H9 (cell line): ENCODE results near the gene FKBP8. TPM values are rescaled to one million over a fixed set of nuclear protein-coding genes. Genes with fewer than 3 reads are reported as not detected.
A peak's percentile ranks its signal among the peaks of the same experiment; 100 is the strongest.

Experiments used
- DNase-seq: peaks from one replicate; pipeline ENCODE4 v3.0.0-alpha.2; 2017
- H2AFZ ChIP-seq: one replicate; pipeline ENCODE4 v1.6.1; 2013; ENCODE audit warnings: mild to moderate bottlenecking, low read length, control low read depth, moderate library complexity
- H2AK5ac ChIP-seq: 2 replicates; pipeline ENCODE4 v1.6.1; 2013; ENCODE audit warnings: low read length, control low read depth, mixed read lengths; ENCODE audit not compliant: insufficient read length
- H2BK120ac ChIP-seq: one replicate; pipeline ENCODE4 v1.6.1; 2013; ENCODE audit warnings: low read depth, mild to moderate bottlenecking, low read length, control low read depth, inconsistent platforms; ENCODE audit not compliant: poor library complexity, severe bottlenecking
- H2BK12ac ChIP-seq: 2 replicates; pipeline ENCODE4 v1.6.1; 2013; ENCODE audit warnings: low read length, control low read depth, mixed read lengths, low read depth; ENCODE audit not compliant: insufficient read length
- H2BK15ac ChIP-seq: 2 replicates; pipeline ENCODE4 v1.6.1; 2013; ENCODE audit warnings: low read depth, low read length, control low read depth
- H2BK20ac ChIP-seq: one replicate; pipeline ENCODE4 v1.6.1; 2013; ENCODE audit warnings: low read depth, mild to moderate bottlenecking, low read length, control low read depth, inconsistent platforms; ENCODE audit not compliant: poor library complexity, severe bottlenecking
- H2BK5ac ChIP-seq: 2 replicates; pipeline ENCODE4 v1.6.1; 2013; ENCODE audit warnings: low read length, control low read depth, mixed read lengths; ENCODE audit not compliant: insufficient read length
- H3K14ac ChIP-seq: 2 replicates; pipeline ENCODE4 v1.6.1; 2013; ENCODE audit warnings: low read length, control low read depth; ENCODE audit not compliant: insufficient read depth
- H3K18ac ChIP-seq: 2 replicates; pipeline ENCODE4 v1.6.1; 2013; ENCODE audit warnings: low read depth, mild to moderate bottlenecking, mixed read lengths, low read length, control low read depth; ENCODE audit not compliant: insufficient read length
- H3K23ac ChIP-seq: 2 replicates; pipeline ENCODE4 v1.6.1; 2013; ENCODE audit warnings: low read length, control low read depth, mixed read lengths, low read depth; ENCODE audit not compliant: insufficient read length
- H3K23me2 ChIP-seq: 2 replicates; pipeline ENCODE4 v1.6.1; 2013; ENCODE audit warnings: low read depth, mild to moderate bottlenecking, mixed read lengths, low read length, control low read depth; ENCODE audit not compliant: insufficient read length, poor library complexity, severe bottlenecking
- H3K27ac ChIP-seq: 2 replicates; pipeline ENCODE4 v1.5.1; 2013; ENCODE audit warnings: low read length, control low read depth, mixed read lengths, low read depth; ENCODE audit not compliant: insufficient read length
- H3K27me3 ChIP-seq: 2 replicates; pipeline ENCODE4 v1.6.1; 2013; ENCODE audit warnings: low read length, control low read depth, inconsistent platforms; ENCODE audit not compliant: insufficient read depth
- H3K4ac ChIP-seq: 2 replicates; pipeline ENCODE4 v1.6.1; 2013; ENCODE audit warnings: low read depth, mild to moderate bottlenecking, control low read depth, inconsistent platforms, low read length, moderate library complexity
- H3K4me1 ChIP-seq: 2 replicates; pipeline ENCODE4 v1.6.1; 2013; ENCODE audit warnings: low read length, control low read depth, inconsistent platforms; ENCODE audit not compliant: insufficient read depth
- H3K4me2 ChIP-seq: 2 replicates; pipeline ENCODE4 v1.6.1; 2013; ENCODE audit warnings: low read length, control low read depth, mixed read lengths; ENCODE audit not compliant: insufficient read length, insufficient read depth
- H3K56ac ChIP-seq: 2 replicates; pipeline ENCODE4 v1.6.1; 2013; ENCODE audit warnings: low read depth, mild to moderate bottlenecking, mixed read lengths, low read length, control low read depth; ENCODE audit not compliant: insufficient read length
- H3K79me1 ChIP-seq: 2 replicates; pipeline ENCODE4 v1.6.1; 2013; ENCODE audit warnings: low read depth, mild to moderate bottlenecking, moderate library complexity, low read length, control low read depth, inconsistent platforms; ENCODE audit not compliant: insufficient read depth, poor library complexity, severe bottlenecking
- H3K79me2 ChIP-seq: 2 replicates; pipeline ENCODE4 v1.6.1; 2013; ENCODE audit warnings: low read length, control low read depth, inconsistent platforms; ENCODE audit not compliant: insufficient read depth
- H3K9ac ChIP-seq: 2 replicates; pipeline ENCODE4 v1.6.1; 2013; ENCODE audit warnings: low read length, control low read depth, mixed read lengths; ENCODE audit not compliant: insufficient read length; ENCODE audit errors: extremely low read depth
- H3K9me3 ChIP-seq: one replicate; pipeline ENCODE4 v1.6.1; 2013; ENCODE audit warnings: low read depth, low read length, inconsistent platforms; ENCODE audit not compliant: control insufficient read depth
- H3T11ph ChIP-seq: one replicate; pipeline ENCODE4 v1.6.1; 2013; ENCODE audit warnings: mild to moderate bottlenecking, low read length, control low read depth, inconsistent platforms
- H4K20me1 ChIP-seq: one replicate; pipeline ENCODE4 v1.6.1; 2013; ENCODE audit not compliant: control insufficient read depth, insufficient read length, insufficient read depth
- H4K5ac ChIP-seq: 2 replicates; pipeline ENCODE4 v1.6.1; 2013; ENCODE audit warnings: low read depth, mild to moderate bottlenecking, mixed read lengths, low read length, control low read depth; ENCODE audit not compliant: insufficient read length
- H4K8ac ChIP-seq: replicated peaks from 2 replicates; pipeline ENCODE4 v1.6.1; 2013; ENCODE audit warnings: low read length, control low read depth, mixed read lengths, low read depth; ENCODE audit not compliant: insufficient read length
- H4K91ac ChIP-seq: 2 replicates; pipeline ENCODE4 v1.6.1; 2013; ENCODE audit warnings: low read depth, mild to moderate bottlenecking, moderate library complexity, mixed read lengths, low read length, control low read depth; ENCODE audit not compliant: insufficient read length
- H3K27ac Mint-ChIP-seq, 3 experiments: 2 replicates in 2 of 3; 3 replicates in 1 of 3; pipeline ENCODE4 v1.8.0; 2020 to 2021; ENCODE audit warnings: mixed read lengths in 3 of 3, mild to moderate bottlenecking in 1 of 3, moderate library complexity in 1 of 3
- H3K27me3 Mint-ChIP-seq: 2 replicates; pipeline ENCODE4 v1.8.0; 2021; ENCODE audit warnings: low read depth, mild to moderate bottlenecking, moderate library complexity, mixed read lengths
- H3K36me3 Mint-ChIP-seq, 3 experiments: 2 replicates in 2 of 3; 3 replicates in 1 of 3; pipeline ENCODE4 v1.8.0; 2020 to 2021; ENCODE audit warnings: low read depth in 3 of 3, mixed read lengths in 3 of 3; ENCODE audit not compliant: insufficient read depth in 1 of 3
- H3K4me1 Mint-ChIP-seq, 2 experiments: 2 replicates each; pipeline ENCODE4 v1.8.0; 2020; ENCODE audit warnings: mixed read lengths in 2 of 2
- H3K4me3 Mint-ChIP-seq, 2 experiments: 2 replicates in 1 of 2; 3 replicates in 1 of 2; pipeline ENCODE4 v1.8.0; 2020 to 2021; ENCODE audit warnings: mild to moderate bottlenecking in 2 of 2, mixed read lengths in 2 of 2, moderate library complexity in 1 of 2
- H3K9me3 Mint-ChIP-seq, 2 experiments: 2 replicates in 1 of 2; 3 replicates in 1 of 2; pipeline ENCODE4 v1.8.0; 2020; ENCODE audit warnings: mild to moderate bottlenecking in 2 of 2, mixed read lengths in 2 of 2, moderate library complexity in 1 of 2
- WGBS: extraction: QIAGEN DNeasy Blood & Tissue Kit; methylation state at CpG from one replicate; pipeline ENCODE4 v1.1.7; 2013; ENCODE audit warnings: missing lambda C conversion rate, low lambda C conversion rate, mixed read lengths; ENCODE audit not compliant: insufficient read length; ENCODE audit errors: extremely low coverage; 5-methylcytosine and 5-hydroxymethylcytosine counted together
- total RNA-seq: library from RNA; stranded (reverse); gene quantifications from 2 replicates; pipeline ENCODE4 v1.2.1, GENCODE V29; 2021
- TF ChIP-seq, protein P1 (sequence below): fragments of 200-600 bp; sonication (generic); conservative IDR thresholded peaks from 3 replicates; pipeline ENCODE4 v1.8.0; 2021; ENCODE audit warnings: antibody characterized with exemption, mild to moderate bottlenecking

FKBP8 gene
- total RNA-seq, 1 experiment from 2014 or later, result 308 TPM

DNA sequence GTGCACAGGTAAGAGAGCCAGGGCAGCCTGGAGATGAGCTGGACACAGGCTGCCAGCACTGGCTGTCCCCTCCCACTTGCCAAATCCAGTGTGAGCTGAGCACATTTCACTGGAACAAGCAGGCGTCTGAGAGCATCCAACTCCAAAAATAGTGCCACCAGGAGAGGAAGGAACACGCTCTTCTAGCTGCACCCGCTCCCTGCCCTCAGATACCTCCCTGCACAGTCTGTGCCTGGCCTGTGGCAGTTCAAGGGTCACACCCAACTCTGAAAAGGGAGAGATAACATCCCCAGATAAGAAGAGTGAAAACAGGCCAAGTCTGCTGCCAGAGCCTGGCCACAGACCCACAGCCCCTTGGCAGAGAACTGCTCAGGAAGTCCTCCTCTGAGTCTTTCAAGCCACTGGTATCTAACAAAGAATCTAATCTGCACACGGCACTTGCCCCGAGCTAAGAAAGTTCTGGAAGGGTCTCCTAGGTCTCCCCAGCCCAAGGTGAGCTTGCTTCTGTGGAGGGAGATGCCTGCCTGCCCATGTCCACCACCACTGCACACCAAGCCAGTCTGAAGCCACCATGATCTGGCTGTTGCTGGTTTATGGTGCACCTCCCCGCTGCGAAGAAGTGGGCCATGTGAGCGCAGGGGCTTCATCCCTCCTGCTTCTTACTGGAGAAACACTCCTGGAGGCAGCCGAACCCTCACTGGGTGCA, 36.2 kb downstream of the FKBP8 start:
- H2AK5ac ChIP-seq, result no peak overlapping the region
- H3K27ac ChIP-seq, result no peak overlapping the region
- H4K8ac ChIP-seq, result no peak overlapping the region
- H3K4me1 ChIP-seq, result no peaks in the 10 kb centered on the region
- no peak overlapping the region for H3K9ac ChIP-seq
- Mint-ChIP-seq H3K27me3 (no peaks in the 10 kb centered on the region), H3K9me3 (no peaks in the 10 kb centered on the region), H3K4me3 (no peak overlapping the region), H3K4me1 (peaks cover 13 to 14% of the 10 kb centered on the region in 2 experiments), H3K27ac (peak overlapping the region; percentile 82 to 92 (median 87)), H3K36me3 (no peaks in the 10 kb centered on the region; a peak in 1 of 7 replicates)
- WGBS, result no CpG with 5 or more reads among the region's 9 CpGs
- H3K56ac ChIP-seq, result no peak overlapping the region
- DNase-seq, result no peak
- no peaks in the 10 kb centered on the region for H3K27me3 ChIP-seq
- no peak overlapping the region for H3K23ac ChIP-seq
- H3K9me3 ChIP-seq, result no peaks in the 10 kb centered on the region
- no peak overlapping the region for H2AFZ ChIP-seq
- peaks cover 3% of the 10 kb centered on the region for H4K20me1 ChIP-seq
- no peak overlapping the region for H2BK20ac ChIP-seq
- no peak overlapping the region for H3K18ac ChIP-seq
- H3K79me1 ChIP-seq, result peaks cover 2% of the 10 kb centered on the region
- no peak overlapping the region for H4K91ac ChIP-seq
- no peak overlapping the region for H3K4ac ChIP-seq
- H3K79me2 ChIP-seq, result peaks cover 2% of the 10 kb centered on the region; the same call in 1 of the 2 replicates
- H2BK12ac ChIP-seq, result no peak overlapping the region
- no peak overlapping the region for H2BK5ac ChIP-seq
- H2BK15ac ChIP-seq, result no peak overlapping the region
- TF ChIP-seq, protein P1, sequence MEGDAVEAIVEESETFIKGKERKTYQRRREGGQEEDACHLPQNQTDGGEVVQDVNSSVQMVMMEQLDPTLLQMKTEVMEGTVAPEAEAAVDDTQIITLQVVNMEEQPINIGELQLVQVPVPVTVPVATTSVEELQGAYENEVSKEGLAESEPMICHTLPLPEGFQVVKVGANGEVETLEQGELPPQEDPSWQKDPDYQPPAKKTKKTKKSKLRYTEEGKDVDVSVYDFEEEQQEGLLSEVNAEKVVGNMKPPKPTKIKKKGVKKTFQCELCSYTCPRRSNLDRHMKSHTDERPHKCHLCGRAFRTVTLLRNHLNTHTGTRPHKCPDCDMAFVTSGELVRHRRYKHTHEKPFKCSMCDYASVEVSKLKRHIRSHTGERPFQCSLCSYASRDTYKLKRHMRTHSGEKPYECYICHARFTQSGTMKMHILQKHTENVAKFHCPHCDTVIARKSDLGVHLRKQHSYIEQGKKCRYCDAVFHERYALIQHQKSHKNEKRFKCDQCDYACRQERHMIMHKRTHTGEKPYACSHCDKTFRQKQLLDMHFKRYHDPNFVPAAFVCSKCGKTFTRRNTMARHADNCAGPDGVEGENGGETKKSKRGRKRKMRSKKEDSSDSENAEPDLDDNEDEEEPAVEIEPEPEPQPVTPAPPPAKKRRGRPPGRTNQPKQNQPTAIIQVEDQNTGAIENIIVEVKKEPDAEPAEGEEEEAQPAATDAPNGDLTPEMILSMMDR, result no peak
- peak overlapping the region; percentile 60 for H3K14ac ChIP-seq
- no peak overlapping the region for H4K5ac ChIP-seq
- H3T11ph ChIP-seq, result no peak overlapping the region
- H3K4me2 ChIP-seq, result no peak overlapping the region
- H2BK120ac ChIP-seq, result no peak overlapping the region
- no peaks in the 10 kb centered on the region for H3K23me2 ChIP-seq
